CD4-positive, CD25-positive, alpha-beta regulatory T cell (primary cell): Measurements from ENCODE around the gene SMARCA2. TPM values are rescaled to one million over a fixed set of nuclear protein-coding genes. Genes with fewer than 3 reads are reported as not detected.
A peak's percentile ranks its signal among the peaks of the same experiment; 100 is the strongest.

Experiments
- ATAC-seq, 2 donors: fragments of 150-1000 bp; cut with Tn5 transposase; one replicate each; pipeline ENCODE4 v1.10.0; 2021; ENCODE audit warnings: low read depth in 2 of 2, moderate number of reproducible peaks in 2 of 2, moderate library complexity in 1 of 2
- DNase-seq, 3 donors: peaks; one replicate each; pipeline versions ENCODE4 v3.0.0 to v3.0.0-alpha.2; 2012 to 2022; ENCODE audit warnings: mixed read lengths in 1 of 3
- H3K27ac ChIP-seq: one replicate; pipeline ENCODE4 v1.7.0; 2013; ENCODE audit warnings: mild to moderate bottlenecking, low read length; ENCODE audit not compliant: insufficient read depth, poor library complexity, severe bottlenecking
- H3K27me3 ChIP-seq: one replicate; pipeline ENCODE4 v1.7.0; 2013; ENCODE audit warnings: low read length; ENCODE audit not compliant: control insufficient read depth, insufficient read depth
- H3K36me3 ChIP-seq: one replicate; pipeline ENCODE4 v1.7.0; 2013; ENCODE audit warnings: mild to moderate bottlenecking, low read length, moderate library complexity; ENCODE audit not compliant: control insufficient read depth, insufficient read depth
- H3K4me1 ChIP-seq: 2 replicates; pipeline ENCODE4 v1.7.0; 2013; ENCODE audit warnings: mild to moderate bottlenecking, low read length; ENCODE audit not compliant: insufficient read depth, control insufficient read depth, poor library complexity, severe bottlenecking
- H3K4me3 ChIP-seq: one replicate; pipeline ENCODE4 v1.7.0; 2013; ENCODE audit warnings: low read depth, mild to moderate bottlenecking, low read length, moderate library complexity
- H3K9me3 ChIP-seq, 2 experiments: 1 replicate in 1 of 2; 2 replicates in 1 of 2; pipeline ENCODE4 v1.7.0; 2013; ENCODE audit warnings: low read length in 2 of 2, mild to moderate bottlenecking in 1 of 2, moderate library complexity in 1 of 2; ENCODE audit not compliant: control insufficient read depth in 2 of 2
- H3K27ac Mint-ChIP-seq, 3 donors: one replicate each; pipeline ENCODE4 v1.8.0; 2020 to 2022; ENCODE audit warnings: mild to moderate bottlenecking in 3 of 3, mixed read lengths in 3 of 3, moderate library complexity in 2 of 3
- H3K27me3 Mint-ChIP-seq: one replicate; pipeline ENCODE4 v1.8.0; 2022; ENCODE audit warnings: mild to moderate bottlenecking, mixed read lengths
- H3K36me3 Mint-ChIP-seq: one replicate; pipeline ENCODE4 v1.8.0; 2020; ENCODE audit warnings: mixed read lengths
- H3K4me1 Mint-ChIP-seq, 4 donors: one replicate each; pipeline ENCODE4 v1.8.0; 2020 to 2022; ENCODE audit warnings: mixed read lengths in 4 of 4, mild to moderate bottlenecking in 1 of 4
- H3K4me3 Mint-ChIP-seq, 4 donors: one replicate each; pipeline ENCODE4 v1.8.0; 2020 to 2022; ENCODE audit warnings: mild to moderate bottlenecking in 4 of 4, mixed read lengths in 4 of 4, moderate library complexity in 3 of 4
- H3K9me3 Mint-ChIP-seq, 7 donors: one replicate each; pipeline ENCODE4 v1.8.0; 2020 to 2022; ENCODE audit warnings: mixed read lengths in 7 of 7, mild to moderate bottlenecking in 3 of 7, moderate library complexity in 2 of 7
- polyA plus RNA-seq, 4 donors: library from polyadenylated mRNA; unstranded; fragments of 300-500 nt; fragmentation: Illumina TruSeq; gene quantifications; one replicate each; pipeline ENCODE4 v1.2.3, GENCODE V29; 2021
- total RNA-seq: library from RNA; stranded (reverse); gene quantifications from one replicate; pipeline ENCODE4 v1.2.3, GENCODE V29; 2022

The SMARCA2 gene
- total and polyA plus RNA-seq, 5 donors from 2014 or later: 28.7 to 298 (median 37.8) TPM

DNA sequence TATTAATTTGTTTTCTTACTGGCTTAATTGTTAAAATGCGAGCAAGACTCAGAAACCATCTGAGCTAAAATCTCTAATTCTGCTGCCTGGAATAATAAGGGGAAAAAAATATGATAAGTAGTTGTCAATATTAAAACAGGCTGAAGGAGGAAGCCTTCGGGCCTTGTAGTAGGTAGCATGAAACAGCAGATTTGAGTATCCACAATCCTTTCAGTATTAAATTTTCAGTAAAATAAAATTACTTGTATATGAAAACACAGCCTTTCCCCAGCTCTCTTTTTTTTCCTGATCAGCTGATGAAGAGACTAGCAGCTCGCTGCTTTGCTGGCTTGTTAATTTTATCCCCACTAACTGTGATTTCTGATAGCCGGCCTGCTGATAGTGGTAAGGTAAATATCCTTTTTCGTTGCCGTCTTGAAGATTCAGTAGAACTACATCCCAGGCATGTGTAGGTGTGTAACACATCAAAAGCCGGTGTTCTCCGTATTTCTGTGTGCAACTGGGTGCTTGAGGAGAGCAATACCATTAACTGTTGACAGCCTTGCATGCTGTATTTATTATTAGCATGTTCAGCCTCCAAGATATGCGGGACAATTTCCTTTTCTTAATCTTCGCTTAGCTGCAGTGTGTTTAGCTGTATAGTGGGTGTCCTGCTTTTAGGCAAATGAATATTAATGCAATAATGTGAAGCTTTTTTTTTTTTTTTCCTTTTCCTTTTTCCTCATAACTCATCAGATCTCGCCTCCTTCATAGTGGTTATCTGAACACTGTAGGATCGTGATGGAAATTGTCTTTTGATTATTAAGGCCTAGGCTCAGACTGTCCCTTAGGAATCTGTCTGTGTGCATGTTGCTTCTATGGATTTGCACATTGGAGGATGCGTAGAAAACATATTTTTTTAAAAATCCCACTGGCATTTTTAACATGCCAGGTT lies 144.6 kb downstream of the SMARCA2 start:
- Mint-ChIP-seq H3K4me3 (peak overlapping the region; percentile 67 to 87 (median 81)), H3K4me1 (peaks cover 40 to 76% (median 63%) of the 10 kb centered on the region in 4 donors), H3K27me3 (no peaks in the 10 kb centered on the region), H3K9me3 (no peaks in the 10 kb centered on the region), H3K36me3 (peaks cover 28% of the 10 kb centered on the region), H3K27ac (peak overlapping the region; percentile 8 to 75 (median 14))
- Histone ChIP-seq H3K4me3 (peak overlapping the region; percentile 96), H3K36me3 (peaks cover 20% of the 10 kb centered on the region), H3K27ac (peak overlapping the region; percentile 37), H3K4me1 (peaks cover 49% of the 10 kb centered on the region), H3K9me3 (no peaks in the 10 kb centered on the region), H3K27me3 (no peaks in the 10 kb centered on the region)
- ATAC-seq (no peak), DNase-seq (peak in 1 of 3 donors; percentile 36)

DNA sequence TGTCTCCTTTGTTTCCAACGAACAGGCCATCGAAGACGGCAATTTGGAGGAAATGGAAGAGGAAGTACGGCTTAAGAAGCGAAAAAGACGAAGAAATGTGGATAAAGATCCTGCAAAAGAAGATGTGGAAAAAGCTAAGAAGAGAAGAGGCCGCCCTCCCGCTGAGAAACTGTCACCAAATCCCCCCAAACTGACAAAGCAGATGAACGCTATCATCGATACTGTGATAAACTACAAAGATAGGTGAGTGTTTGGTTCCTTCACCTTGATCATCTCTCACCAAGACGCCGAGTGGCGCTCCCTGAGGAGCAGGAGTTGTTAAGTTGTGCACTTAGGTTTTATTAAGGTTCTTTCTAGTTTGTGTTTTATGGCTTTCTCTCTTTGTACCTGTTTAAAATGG lies 146.5 kb downstream of the SMARCA2 start:
- Mint-ChIP-seq H3K27ac (no peak overlapping the region), H3K36me3 (peaks cover 44% of the 10 kb centered on the region), H3K27me3 (no peaks in the 10 kb centered on the region), H3K4me3 (peak overlapping the region in 1 of 4 donors; percentile 55), H3K9me3 (no peaks in the 10 kb centered on the region), H3K4me1 (peaks cover 53 to 71% (median 65%) of the 10 kb centered on the region in 4 donors)
- DNase-seq (no peak), ATAC-seq (no peak)
- Histone ChIP-seq H3K4me3 (no peak overlapping the region), H3K36me3 (peaks cover 28% of the 10 kb centered on the region), H3K9me3 (no peaks in the 10 kb centered on the region), H3K4me1 (peaks cover 46% of the 10 kb centered on the region), H3K27ac (no peak overlapping the region), H3K27me3 (no peaks in the 10 kb centered on the region)

DNA sequence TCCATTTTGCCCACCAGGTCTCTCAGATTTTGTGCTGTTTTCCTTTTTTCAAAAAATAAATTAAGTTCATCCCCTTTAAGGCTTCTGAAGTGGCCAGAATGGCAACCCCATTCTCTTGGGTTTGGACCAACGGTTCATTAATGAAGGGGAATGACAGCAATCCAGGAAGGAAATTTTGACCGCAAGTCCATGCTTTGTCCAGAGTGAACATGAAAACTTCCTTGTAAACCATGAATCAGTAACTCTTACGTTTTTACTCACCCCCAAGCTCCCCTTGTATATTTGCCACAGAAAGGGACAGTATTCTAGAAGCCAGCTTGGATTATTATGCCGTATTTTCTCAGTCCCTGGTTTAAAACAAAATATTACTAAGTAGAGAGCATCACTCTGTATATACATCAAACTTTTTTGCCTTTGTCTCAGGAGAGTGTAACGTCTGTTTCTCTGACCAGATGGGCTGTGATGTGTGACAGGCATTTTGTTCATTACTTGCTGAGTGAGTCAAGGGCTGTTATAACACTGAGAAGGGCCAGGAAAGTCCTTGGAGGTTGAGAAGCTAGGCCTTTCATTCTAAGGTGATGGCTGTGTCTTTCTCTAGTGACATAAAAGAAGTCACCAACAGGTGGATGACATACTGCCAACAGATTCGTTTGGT lies 148.2 kb downstream of the SMARCA2 start:
- H3K27me3 ChIP-seq: no peaks in the 10 kb centered on the region
- no peaks in the 10 kb centered on the region for H3K9me3 ChIP-seq
- Mint-ChIP-seq H3K36me3 (peaks cover 56% of the 10 kb centered on the region), H3K4me3 (no peak overlapping the region), H3K27ac (no peak overlapping the region), H3K27me3 (no peaks in the 10 kb centered on the region), H3K4me1 (peaks cover 47 to 63% (median 61%) of the 10 kb centered on the region in 4 donors), H3K9me3 (no peaks in the 10 kb centered on the region)
- ATAC-seq (no peak), DNase-seq (no peak)
- H3K4me3 ChIP-seq: no peak overlapping the region
- peaks cover 30% of the 10 kb centered on the region for H3K4me1 ChIP-seq
- H3K36me3 ChIP-seq: peaks cover 36% of the 10 kb centered on the region
- no peak overlapping the region for H3K27ac ChIP-seq

DNA sequence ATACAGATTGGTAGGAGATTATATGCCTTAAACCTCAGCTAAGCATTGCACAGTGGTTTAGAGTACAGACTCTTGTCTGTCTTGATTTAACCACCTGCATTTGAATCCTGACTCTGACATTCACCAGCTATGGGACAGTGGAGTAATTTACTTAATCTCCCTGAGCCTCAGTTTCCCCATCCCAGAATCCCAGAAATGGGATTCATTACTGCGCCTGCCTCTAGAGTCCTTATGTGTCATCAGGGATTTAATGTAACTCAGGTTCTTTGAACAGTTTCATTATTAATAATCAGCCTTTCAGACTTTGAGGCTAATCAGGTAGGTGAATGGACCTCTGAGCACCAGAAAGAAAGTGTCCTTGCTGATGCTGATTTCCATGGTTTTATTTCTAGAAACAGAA lies 149.1 kb downstream of the SMARCA2 start:
- peaks cover 47 to 58% (median 56%) of the 10 kb centered on the region in 4 donors for H3K4me1 Mint-ChIP-seq
- peak overlapping the region in 1 of 3 donors; percentile 64 for H3K27ac Mint-ChIP-seq
- no peak for DNase-seq
- H3K27me3 Mint-ChIP-seq: no peaks in the 10 kb centered on the region
- Histone ChIP-seq H3K4me3 (no peak overlapping the region), H3K36me3 (peaks cover 36% of the 10 kb centered on the region), H3K9me3 (no peaks in the 10 kb centered on the region), H3K27ac (no peak overlapping the region), H3K4me1 (peaks cover 22% of the 10 kb centered on the region), H3K27me3 (no peaks in the 10 kb centered on the region)
- ATAC-seq: no peak
- H3K36me3 Mint-ChIP-seq: peaks cover 64% of the 10 kb centered on the region
- H3K4me3 Mint-ChIP-seq: peak overlapping the region in 1 of 4 donors; percentile 24
- H3K9me3 Mint-ChIP-seq: no peaks in the 10 kb centered on the region

DNA sequence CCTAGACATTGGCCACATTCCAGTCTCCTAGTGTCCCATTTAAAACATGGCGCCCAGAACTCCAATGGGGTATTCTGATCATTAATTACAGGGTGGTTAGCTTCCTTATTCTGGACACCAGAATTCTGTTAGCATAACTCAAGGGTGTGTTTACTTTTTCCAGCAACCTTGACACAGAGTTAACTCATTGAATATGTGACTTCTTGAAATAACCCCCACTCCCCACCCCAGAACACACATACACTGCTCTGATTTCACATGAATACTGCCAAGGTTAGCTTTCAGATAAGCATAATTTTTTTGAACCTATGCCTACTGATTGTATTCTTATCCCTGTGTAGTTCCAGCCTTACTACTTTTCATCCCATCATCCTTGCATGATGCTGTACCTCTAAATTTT lies 151.1 kb downstream of the SMARCA2 start:
- Histone ChIP-seq H3K4me1 (peaks cover 6% of the 10 kb centered on the region), H3K27ac (no peak overlapping the region), H3K36me3 (peaks cover 54% of the 10 kb centered on the region), H3K27me3 (no peaks in the 10 kb centered on the region), H3K4me3 (no peak overlapping the region), H3K9me3 (no peaks in the 10 kb centered on the region)
- no peaks in the 10 kb centered on the region for H3K27me3 Mint-ChIP-seq
- peaks cover 76% of the 10 kb centered on the region for H3K36me3 Mint-ChIP-seq
- H3K9me3 Mint-ChIP-seq: no peaks in the 10 kb centered on the region
- DNase-seq: no peak
- peaks cover 38 to 47% (median 45%) of the 10 kb centered on the region in 4 donors for H3K4me1 Mint-ChIP-seq
- H3K4me3 Mint-ChIP-seq: no peak overlapping the region
- no peak for ATAC-seq
- peak overlapping the region in 1 of 3 donors; percentile 33 for H3K27ac Mint-ChIP-seq

DNA sequence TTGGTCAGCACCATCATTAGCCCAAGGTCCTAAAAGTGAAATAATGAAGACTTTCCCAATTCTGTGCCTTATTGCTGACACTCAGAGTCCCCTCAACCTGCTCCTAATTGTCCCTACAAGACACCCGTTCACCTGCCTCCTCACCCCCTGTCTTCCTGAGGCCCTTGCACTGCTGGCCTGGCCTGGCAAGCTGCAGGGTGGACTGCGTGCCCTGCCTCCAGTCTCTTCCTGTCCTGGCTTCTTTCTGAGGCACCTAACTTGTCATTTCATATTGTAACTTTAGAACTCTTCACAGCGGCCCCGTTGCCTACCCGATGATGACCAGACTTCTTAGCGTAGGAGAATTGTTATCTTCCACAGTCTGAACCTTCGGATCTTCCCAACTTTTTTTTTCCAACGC lies 153.9 kb downstream of the SMARCA2 start:
- Mint-ChIP-seq H3K27me3 (no peaks in the 10 kb centered on the region), H3K4me3 (peak overlapping the region in 1 of 4 donors; percentile 36), H3K4me1 (peaks cover 37 to 40% (median 38%) of the 10 kb centered on the region in 4 donors), H3K9me3 (no peaks in the 10 kb centered on the region), H3K27ac (peak overlapping the region in 1 of 3 donors; percentile 26), H3K36me3 (peaks cover 71% of the 10 kb centered on the region)
- ATAC-seq: no peak
- Histone ChIP-seq H3K27me3 (no peaks in the 10 kb centered on the region), H3K4me1 (no peaks in the 10 kb centered on the region), H3K4me3 (no peak overlapping the region), H3K9me3 (no peaks in the 10 kb centered on the region), H3K27ac (no peak overlapping the region), H3K36me3 (peaks cover 53% of the 10 kb centered on the region)
- DNase-seq: no peak

DNA sequence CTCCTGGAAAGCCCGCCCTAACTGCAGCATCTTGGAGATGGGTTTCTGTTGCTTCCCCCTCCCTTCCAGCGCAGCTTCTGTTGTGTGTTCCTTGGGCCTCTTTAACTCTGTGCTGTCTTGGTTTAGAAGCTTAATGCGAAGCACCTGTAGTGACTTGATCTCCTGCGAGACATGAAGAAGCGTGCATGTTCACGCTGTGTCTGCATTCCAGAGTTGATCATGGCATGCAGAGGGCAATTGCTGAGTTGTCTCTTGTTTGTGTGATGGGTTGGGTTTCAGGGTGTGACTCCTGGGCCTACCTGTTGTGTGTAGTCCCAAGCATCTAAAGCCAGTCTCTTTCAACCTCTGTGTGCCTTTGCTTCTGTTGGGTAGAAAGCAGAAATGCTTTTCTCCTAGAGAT lies 155.6 kb downstream of the SMARCA2 start:
- no peak for DNase-seq
- Mint-ChIP-seq H3K27me3 (no peaks in the 10 kb centered on the region), H3K36me3 (peaks cover 64% of the 10 kb centered on the region), H3K4me3 (no peak overlapping the region), H3K27ac (peak overlapping the region in 1 of 3 donors; percentile 26), H3K4me1 (peaks cover 25 to 32% (median 28%) of the 10 kb centered on the region in 4 donors), H3K9me3 (no peaks in the 10 kb centered on the region)
- no peaks in the 10 kb centered on the region for H3K4me1 ChIP-seq
- H3K27ac ChIP-seq: no peak overlapping the region
- H3K9me3 ChIP-seq: no peaks in the 10 kb centered on the region
- no peak for ATAC-seq
- H3K27me3 ChIP-seq: no peaks in the 10 kb centered on the region
- peaks cover 49% of the 10 kb centered on the region for H3K36me3 ChIP-seq
- H3K4me3 ChIP-seq: no peak overlapping the region
